C1 segment of cervical spinal cord (tissue), 14 donors: Measurements from ENCODE around the gene TOP3A.

Source experiments
- DNase-seq, 14 donors: peaks; one replicate each; lab custom pipeline; 2025; lab: John Stamatoyannopoulos, UW

The TOP3A gene

DNA sequence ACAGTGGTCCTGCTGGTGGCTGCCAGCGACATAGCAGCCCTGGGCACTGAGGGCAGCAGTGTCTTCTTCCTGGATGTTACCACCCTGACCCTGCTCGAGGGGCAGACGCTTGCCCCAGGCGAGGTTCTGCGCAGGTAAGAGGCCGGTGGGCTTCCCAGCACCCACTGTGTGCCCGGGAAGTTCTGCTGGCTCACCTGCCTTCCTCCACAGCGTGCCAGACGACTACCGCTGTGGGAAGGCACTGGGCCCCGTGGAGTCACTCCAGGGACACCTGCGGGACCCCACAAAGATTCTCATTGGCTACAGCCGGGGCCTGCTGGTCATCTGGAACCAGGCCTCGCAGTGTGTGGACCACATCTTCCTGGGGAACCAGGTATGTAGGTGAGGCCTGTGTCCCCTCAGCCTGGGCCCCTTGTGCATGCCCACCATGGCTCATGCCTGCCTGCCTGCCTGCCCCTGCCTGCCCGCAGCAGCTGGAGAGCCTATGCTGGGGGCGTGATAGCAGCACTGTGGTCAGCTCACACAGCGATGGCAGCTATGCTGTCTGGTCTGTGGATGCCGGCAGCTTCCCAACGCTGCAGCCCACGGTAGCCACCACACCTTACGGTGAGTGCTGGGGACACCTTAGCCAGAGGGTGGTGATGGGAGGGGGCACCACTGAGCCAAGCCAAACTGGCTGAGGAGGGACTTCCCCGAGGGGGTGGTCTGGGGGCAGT, 80.8 kb downstream of the TOP3A start:
- DNase-seq: no peak

GRCh38 chr17:18231164-18231563, 83.6 kb downstream of the TOP3A start:
- peak in 6 of 14 donors; percentile 40 to 63 (median 52) for DNase-seq

GRCh38 chr17:18230288-18231141, 84.3 kb downstream of the TOP3A start:
- peak in 13 of 14 donors; percentile 16 to 87 (median 70) for DNase-seq

GRCh38 chr17:18229771-18230170, 85.0 kb downstream of the TOP3A start:
- no peak for DNase-seq

DNA sequence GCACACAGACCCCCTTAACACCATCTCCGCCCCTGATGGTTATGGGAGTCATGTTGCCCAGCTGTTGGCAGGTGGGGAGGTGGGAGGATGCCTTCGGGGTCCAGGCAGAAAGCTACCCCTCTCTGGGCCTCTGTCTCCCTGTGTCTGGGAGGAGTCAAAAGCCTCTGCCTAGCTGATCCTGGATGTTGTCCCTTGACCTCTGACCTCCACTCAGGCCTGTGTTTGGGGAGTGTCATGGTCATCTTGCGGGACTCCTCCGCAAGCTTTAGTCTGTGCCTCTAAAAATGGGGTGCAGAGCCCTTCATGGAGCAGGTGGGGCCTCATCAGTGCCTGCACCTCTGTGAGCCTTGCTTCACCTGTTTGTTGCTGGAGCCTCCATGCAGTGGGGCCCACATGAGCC, 85.5 kb downstream of the TOP3A start:
- DNase-seq: no peak

DNA sequence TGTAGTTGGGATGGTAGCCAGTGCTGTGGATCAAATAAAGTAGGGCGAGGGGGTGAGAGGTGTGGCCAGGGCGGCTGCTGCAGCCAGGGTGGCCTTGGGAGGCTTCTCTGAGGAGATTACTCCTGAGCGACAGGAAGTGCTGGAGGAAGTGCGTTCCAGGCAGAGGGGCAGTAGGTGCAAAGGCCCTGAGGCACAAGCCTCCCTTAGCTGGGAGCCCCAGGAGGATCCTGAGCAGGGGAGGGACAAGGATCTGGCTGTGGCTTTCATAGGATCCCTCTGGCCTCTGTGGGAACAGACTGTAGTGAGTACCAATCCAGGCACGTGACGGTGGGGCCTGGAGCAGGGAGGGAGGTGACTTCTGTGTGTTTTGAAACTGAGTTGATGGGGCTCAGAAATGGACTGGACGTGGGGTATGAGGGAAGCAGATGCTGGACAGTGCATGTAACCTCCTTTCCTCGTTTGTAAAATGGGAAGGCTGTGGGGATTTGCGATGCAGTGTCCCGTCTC, 86.6 kb downstream of the TOP3A start:
- DNase-seq: peak in 2 of 14 donors; percentile 14 to 41

DNA sequence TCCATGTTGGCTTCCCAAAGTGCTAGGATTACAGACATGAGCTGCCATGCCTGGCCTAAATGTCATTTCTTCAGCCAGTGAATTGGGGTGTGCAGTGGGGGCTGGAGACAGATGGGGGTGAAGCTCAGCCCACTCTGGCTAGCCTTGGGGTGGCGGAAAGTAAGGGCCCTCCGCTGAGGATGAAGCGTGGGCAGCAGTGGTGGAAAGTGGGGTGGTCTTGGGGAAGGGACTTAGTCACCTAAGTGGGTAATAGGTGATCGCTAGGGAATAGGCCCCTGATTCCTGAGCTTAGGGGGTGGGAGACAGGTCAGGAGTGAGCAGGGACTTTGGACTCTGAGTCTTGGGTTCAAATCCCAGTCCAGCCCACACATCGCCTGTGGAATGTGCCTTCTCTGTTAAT, 87.2 kb downstream of the TOP3A start:
- DNase-seq: no peak

DNA sequence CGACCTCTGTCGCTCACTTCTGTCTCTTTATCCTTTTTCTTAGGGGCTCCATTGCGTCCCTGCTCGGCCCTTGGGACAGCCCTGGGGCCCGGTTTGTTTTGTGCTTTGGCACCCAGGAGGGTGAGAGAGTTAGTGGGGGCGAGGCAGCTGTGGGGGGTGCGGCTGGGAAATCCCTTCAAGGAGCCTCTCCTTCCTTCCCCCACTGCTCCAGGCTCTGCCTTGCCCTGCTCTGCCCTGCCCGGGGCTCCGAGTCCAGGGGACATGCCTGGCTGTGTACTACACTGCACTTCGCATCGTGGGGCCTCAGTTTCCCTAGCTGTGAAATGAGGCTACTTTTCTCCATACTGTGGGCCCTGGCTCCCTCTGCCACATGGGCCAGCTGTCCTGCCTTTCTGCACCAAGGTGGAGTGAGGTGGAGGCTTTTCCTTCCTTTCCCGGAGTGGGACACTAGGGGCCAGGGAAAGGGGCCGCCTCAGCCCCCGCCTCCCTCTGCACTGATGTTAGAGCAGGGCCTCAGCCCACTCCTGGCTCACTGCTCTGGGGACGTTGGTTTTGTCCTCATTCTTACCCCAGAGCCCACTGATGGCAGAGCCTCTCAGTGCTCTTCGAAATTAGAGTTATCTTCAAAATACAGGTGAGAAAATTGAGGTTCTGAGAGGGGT, 88.4 kb downstream of the TOP3A start:
- no peak for DNase-seq

GRCh38 chr17:18225642-18226283, 89.0 kb downstream of the TOP3A start:
- peak in 6 of 14 donors; percentile 38 to 75 (median 64) for DNase-seq

DNA sequence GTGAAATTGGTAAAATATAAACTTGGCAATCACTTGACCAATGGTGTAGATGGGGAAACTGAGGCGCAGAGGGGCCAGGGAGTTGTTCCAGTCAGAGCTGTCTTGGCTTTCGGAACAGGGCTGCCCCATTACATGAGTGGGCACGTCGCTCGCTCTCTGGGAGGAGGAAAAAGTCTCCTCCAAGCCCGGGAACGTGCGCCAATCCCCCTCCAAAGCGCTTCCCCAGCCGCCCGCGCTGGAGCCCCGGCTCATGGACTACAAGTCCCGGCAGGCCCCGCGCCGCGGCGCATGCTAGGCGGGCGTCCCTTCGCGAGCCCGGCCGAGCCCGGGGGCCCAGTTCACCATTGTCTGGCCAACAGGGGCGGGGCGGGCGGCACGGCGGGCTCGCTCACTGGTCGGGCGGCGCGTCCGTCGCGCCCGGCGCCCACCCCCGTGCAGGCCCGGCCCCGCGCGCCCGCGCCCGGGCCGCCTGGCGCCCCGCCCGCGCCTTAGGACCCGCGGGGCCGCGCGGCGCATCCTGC, 89.6 kb downstream of the TOP3A start, which contains the start of gene LLGL1:
Gene LLGL1 (plus strand): TSS at position 515 of the 521 bp plus-strand sequence. CDS start 48 bp downstream, outside the sequence.
- DNase-seq: peak; percentile 48 to 97 (median 86)

DNA sequence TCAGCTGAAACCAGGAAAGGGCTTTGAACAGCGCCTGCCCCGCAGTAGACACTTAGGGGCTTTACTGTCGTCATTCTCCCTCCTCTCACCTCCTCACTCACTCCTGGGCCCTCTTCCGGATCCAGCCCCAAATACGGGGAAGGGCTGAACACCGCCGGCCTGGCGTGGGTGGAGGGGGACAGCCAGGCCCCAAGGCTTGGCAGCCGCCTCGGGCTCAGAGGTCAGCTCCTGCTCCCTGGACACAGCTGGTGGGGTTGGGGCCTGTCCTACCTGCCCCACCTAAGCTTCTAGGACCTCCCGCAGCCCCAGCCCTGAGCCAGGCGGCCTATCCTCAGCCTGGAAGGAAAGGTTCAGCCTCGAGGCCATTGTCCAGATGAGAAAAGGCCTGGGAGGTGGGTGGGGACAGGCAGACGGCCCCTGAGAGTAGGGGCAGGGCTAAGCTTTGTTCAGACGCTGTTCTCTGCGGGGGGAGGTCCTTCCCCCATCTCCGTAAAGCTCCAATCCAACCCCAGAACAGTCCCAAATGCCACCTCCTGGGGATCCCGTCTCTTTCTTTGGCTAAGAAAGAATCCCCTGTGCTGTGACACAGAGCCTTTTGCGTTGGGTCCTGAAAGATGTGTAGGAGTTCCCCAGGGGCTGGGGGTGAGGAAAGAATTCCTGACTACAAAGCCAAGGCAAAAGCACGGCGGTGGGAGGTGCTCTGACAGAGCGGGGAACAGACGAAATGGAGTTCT, 90.2 kb downstream of the TOP3A start:
- DNase-seq: no peak

DNA sequence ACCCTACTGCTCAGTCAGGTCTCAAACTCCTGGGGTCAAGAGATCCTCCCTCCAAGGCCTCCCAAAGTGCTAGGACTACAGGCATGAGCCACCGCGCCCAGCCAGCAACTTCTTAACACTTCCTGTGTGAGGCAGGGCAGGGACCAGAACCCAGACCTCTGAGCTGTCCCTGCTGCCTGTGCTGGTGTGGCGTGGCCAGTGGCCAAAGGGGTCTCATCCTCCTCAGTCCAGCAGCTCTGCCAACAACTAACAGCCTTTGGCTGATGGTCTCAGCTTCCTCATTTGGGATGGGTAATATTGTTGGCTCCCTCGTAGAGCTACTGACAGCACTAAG, 90.8 kb downstream of the TOP3A start:
- DNase-seq: no peak
